ENCODE measurements around the gene CLSTN2.

GRCh38 chr3:140073278-140074045 is 138.5 kb downstream of the CLSTN2 start:
- TF ChIP-seq EZH2 (IDR thresholded peaks at IDR 0.05; ENCODE audit: low read depth) = no peak
- TF ChIP-seq, protein P1, sequence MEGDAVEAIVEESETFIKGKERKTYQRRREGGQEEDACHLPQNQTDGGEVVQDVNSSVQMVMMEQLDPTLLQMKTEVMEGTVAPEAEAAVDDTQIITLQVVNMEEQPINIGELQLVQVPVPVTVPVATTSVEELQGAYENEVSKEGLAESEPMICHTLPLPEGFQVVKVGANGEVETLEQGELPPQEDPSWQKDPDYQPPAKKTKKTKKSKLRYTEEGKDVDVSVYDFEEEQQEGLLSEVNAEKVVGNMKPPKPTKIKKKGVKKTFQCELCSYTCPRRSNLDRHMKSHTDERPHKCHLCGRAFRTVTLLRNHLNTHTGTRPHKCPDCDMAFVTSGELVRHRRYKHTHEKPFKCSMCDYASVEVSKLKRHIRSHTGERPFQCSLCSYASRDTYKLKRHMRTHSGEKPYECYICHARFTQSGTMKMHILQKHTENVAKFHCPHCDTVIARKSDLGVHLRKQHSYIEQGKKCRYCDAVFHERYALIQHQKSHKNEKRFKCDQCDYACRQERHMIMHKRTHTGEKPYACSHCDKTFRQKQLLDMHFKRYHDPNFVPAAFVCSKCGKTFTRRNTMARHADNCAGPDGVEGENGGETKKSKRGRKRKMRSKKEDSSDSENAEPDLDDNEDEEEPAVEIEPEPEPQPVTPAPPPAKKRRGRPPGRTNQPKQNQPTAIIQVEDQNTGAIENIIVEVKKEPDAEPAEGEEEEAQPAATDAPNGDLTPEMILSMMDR (conservative IDR thresholded peaks at IDR 0.05) = no peak

All from PC-9 (cell line).